K562 (cell line): Measurements from ENCODE around the gene NFE2. TPM values are rescaled to one million over a fixed set of nuclear protein-coding genes. Genes with fewer than 3 reads are reported as not detected.

Source experiments
- JUNB ChIP-seq: fragments of 450-650 bp; formaldehyde crosslinking; conservative IDR thresholded peaks from 2 replicates; pipeline ENCODE4 v1.4.0; 2020; ENCODE audit warnings: mild to moderate bottlenecking
- KAT7 ChIP-seq: sonication (generic); formaldehyde crosslinking; IDR thresholded peaks from 2 replicates; pipeline ENCODE4 v1.8.0; 2022; ENCODE audit warnings: missing genetic modification reagents, mild to moderate bottlenecking, borderline replicate concordance
- TAF15 ChIP-seq: fragments of 200-400 bp; formaldehyde crosslinking; IDR thresholded peaks from 2 replicates; pipeline ENCODE4 v1.6.1; 2017; ENCODE audit warnings: mild to moderate bottlenecking, low read depth, low read length, moderate library complexity
- TEAD1 ChIP-seq, 2 experiments: fragments of 450-650 bp in 1 of 2; sonication (generic) in 1 of 2; formaldehyde crosslinking; IDR thresholded peaks; 2 replicates each; pipeline versions ENCODE4 v1.4.0 to v1.8.0; 2020 to 2022; ENCODE audit warnings: mild to moderate bottlenecking in 2 of 2, missing genetic modification reagents in 1 of 2
- VEZF1 ChIP-seq: fragments of 200-800 bp; sonication (Bioruptor generic); IDR thresholded peaks from 2 replicates; pipeline ENCODE4 v1.6.1; 2017; ENCODE audit warnings: missing genetic modification characterization, missing compliant biosample characterization
- ZNF124 ChIP-seq: sonication (generic); formaldehyde crosslinking; IDR thresholded peaks from 2 replicates; pipeline ENCODE4 v1.8.1; 2022; ENCODE audit warnings: missing genetic modification reagents
- ZNF197 ChIP-seq: fragments of 200-800 bp; sonication (Bioruptor generic); IDR thresholded peaks from 2 replicates; pipeline ENCODE4 v1.6.1; 2016; ENCODE audit warnings: low read depth, missing genetic modification characterization, missing compliant biosample characterization
- polyA plus RNA-seq, 8 experiments: library from polyadenylated mRNA; depleted of rRNA in 4 of 8; stranded (reverse) in 5 of 8; unstranded in 3 of 8; fragments of >200 nt; fragmentation: Nextera tagmentation in 2 of 8; fragmentation: Illumina TruSeq in 1 of 8; extraction: Ambion mirVana in 2 of 8; extraction: Trizol in 1 of 8; gene quantifications; 2 replicates each; pipeline versions ENCODE4 v1.2.1 to v1.2.3, GENCODE V29; 2011 to 2014; ENCODE audit warnings: inconsistent platforms in 1 of 8, missing spikeins in 1 of 8
- total RNA-seq, 7 experiments: library from RNA; depleted of rRNA in 6 of 7; stranded (reverse); fragments of >200 nt in 6 of 7; fragmentation: Illumina TruSeq in 2 of 7; extraction: Trizol in 2 of 7; gene quantifications; 2 replicates each; pipeline versions ENCODE4 v1.2.1 to v1.2.3, GENCODE V29; 2011 to 2021; ENCODE audit warnings: low replicate concordance in 1 of 7
- TF ChIP-seq, protein P1 (sequence below): sonication (generic); formaldehyde crosslinking; IDR thresholded peaks from 2 replicates; pipeline ENCODE4 v1.8.1; 2023; ENCODE audit warnings: missing genetic modification reagents, mild to moderate bottlenecking, borderline replicate concordance
- TF ChIP-seq, protein P2 (sequence below): fragments of 450-650 bp; IDR thresholded peaks from 2 replicates; pipeline ENCODE4 v1.6.1; 2016; ENCODE audit warnings: low read depth
- TF ChIP-seq, protein P3 (sequence below): sonication (generic); formaldehyde crosslinking; IDR thresholded peaks from 2 replicates; pipeline ENCODE4 v1.8.0; 2022; ENCODE audit warnings: mild to moderate bottlenecking, missing genetic modification reagents

Gene NFE2
- total and polyA plus RNA-seq, 9 of the 15 experiments (the other 6 are each of a cell fraction or from before 2014, with no cell fraction given) = 12.3 to 282 (median 208) TPM

- TF ChIP-seq, protein P1, sequence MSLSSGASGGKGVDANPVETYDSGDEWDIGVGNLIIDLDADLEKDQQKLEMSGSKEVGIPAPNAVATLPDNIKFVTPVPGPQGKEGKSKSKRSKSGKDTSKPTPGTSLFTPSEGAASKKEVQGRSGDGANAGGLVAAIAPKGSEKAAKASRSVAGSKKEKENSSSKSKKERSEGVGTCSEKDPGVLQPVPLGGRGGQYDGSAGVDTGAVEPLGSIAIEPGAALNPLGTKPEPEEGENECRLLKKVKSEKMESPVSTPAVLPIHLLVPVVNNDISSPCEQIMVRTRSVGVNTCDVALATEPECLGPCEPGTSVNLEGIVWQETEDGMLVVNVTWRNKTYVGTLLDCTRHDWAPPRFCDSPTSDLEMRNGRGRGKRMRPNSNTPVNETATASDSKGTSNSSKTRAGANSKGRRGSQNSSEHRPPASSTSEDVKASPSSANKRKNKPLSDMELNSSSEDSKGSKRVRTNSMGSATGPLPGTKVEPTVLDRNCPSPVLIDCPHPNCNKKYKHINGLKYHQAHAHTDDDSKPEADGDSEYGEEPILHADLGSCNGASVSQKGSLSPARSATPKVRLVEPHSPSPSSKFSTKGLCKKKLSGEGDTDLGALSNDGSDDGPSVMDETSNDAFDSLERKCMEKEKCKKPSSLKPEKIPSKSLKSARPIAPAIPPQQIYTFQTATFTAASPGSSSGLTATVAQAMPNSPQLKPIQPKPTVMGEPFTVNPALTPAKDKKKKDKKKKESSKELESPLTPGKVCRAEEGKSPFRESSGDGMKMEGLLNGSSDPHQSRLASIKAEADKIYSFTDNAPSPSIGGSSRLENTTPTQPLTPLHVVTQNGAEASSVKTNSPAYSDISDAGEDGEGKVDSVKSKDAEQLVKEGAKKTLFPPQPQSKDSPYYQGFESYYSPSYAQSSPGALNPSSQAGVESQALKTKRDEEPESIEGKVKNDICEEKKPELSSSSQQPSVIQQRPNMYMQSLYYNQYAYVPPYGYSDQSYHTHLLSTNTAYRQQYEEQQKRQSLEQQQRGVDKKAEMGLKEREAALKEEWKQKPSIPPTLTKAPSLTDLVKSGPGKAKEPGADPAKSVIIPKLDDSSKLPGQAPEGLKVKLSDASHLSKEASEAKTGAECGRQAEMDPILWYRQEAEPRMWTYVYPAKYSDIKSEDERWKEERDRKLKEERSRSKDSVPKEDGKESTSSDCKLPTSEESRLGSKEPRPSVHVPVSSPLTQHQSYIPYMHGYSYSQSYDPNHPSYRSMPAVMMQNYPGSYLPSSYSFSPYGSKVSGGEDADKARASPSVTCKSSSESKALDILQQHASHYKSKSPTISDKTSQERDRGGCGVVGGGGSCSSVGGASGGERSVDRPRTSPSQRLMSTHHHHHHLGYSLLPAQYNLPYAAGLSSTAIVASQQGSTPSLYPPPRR (CRISPR knock-in tag) = no peak
- TF ChIP-seq TAF15 (no peak), ZNF197 (CRISPR knock-in tag) (no peak), KAT7 (CRISPR knock-in tag) (peak; percentile 76; the same call in 1 of the 2 replicates), TEAD1 (CRISPR knock-in tag; IDR thresholded peaks at IDR 0.05) (no peak), VEZF1 (peak; percentile 92), ZNF124 (CRISPR knock-in tag) (no peak), JUNB (CRISPR knock-in tag) (no peak)
- TF ChIP-seq, protein P2, sequence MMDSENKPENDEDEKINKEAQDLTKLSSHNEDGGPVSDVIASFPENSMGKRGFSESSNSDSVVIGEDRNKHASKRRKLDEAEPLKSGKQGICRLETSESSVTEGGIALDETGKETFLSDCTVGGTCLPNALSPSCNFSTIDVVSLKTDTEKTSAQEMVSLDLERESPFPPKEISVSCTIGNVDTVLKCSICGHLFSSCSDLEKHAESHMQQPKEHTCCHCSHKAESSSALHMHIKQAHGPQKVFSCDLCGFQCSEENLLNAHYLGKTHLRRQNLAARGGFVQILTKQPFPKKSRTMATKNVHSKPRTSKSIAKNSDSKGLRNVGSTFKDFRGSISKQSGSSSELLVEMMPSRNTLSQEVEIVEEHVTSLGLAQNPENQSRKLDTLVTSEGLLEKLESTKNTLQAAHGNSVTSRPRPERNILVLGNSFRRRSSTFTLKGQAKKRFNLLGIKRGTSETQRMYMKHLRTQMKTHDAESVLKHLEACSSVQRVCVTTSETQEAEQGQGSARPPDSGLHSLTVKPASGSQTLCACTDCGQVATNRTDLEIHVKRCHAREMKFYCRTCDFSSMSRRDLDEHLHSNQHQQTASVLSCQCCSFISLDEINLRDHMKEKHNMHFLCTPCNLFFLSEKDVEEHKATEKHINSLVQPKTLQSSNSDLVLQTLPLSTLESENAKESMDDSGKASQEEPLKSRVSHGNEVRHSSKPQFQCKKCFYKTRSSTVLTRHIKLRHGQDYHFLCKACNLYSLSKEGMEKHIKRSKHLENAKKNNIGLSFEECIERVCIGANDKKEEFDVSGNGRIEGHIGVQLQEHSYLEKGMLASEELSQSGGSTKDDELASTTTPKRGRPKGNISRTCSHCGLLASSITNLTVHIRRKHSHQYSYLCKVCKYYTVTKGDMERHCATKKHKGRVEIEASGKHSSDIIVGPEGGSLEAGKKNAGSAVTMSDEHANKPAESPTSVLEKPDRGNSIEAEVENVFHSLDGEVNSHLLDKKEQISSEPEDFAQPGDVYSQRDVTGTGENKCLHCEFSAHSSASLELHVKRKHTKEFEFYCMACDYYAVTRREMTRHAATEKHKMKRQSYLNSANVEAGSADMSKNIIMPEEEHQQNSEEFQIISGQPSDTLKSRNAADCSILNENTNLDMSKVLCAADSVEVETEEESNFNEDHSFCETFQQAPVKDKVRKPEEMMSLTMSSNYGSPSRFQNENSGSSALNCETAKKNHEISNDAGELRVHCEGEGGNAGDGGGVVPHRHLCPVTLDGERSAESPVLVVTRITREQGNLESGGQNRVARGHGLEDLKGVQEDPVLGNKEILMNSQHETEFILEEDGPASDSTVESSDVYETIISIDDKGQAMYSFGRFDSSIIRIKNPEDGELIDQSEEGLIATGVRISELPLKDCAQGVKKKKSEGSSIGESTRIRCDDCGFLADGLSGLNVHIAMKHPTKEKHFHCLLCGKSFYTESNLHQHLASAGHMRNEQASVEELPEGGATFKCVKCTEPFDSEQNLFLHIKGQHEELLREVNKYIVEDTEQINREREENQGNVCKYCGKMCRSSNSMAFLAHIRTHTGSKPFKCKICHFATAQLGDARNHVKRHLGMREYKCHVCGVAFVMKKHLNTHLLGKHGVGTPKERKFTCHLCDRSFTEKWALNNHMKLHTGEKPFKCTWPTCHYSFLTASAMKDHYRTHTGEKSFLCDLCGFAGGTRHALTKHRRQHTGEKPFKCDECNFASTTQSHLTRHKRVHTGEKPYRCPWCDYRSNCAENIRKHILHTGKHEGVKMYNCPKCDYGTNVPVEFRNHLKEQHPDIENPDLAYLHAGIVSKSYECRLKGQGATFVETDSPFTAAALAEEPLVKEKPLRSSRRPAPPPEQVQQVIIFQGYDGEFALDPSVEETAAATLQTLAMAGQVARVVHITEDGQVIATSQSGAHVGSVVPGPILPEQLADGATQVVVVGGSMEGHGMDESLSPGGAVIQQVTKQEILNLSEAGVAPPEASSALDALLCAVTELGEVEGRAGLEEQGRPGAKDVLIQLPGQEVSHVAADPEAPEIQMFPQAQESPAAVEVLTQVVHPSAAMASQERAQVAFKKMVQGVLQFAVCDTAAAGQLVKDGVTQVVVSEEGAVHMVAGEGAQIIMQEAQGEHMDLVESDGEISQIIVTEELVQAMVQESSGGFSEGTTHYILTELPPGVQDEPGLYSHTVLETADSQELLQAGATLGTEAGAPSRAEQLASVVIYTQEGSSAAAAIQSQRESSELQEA = no peak
- TF ChIP-seq, protein P3, sequence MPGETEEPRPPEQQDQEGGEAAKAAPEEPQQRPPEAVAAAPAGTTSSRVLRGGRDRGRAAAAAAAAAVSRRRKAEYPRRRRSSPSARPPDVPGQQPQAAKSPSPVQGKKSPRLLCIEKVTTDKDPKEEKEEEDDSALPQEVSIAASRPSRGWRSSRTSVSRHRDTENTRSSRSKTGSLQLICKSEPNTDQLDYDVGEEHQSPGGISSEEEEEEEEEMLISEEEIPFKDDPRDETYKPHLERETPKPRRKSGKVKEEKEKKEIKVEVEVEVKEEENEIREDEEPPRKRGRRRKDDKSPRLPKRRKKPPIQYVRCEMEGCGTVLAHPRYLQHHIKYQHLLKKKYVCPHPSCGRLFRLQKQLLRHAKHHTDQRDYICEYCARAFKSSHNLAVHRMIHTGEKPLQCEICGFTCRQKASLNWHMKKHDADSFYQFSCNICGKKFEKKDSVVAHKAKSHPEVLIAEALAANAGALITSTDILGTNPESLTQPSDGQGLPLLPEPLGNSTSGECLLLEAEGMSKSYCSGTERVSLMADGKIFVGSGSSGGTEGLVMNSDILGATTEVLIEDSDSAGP (CRISPR knock-in tag) = no peak
Observed at GRCh38 chr12:54300732-54301427, at the start of gene NFE2 (continued).
